A549 treated with AZD2906 at 1 μM for 4 hours (cell line): ENCODE results near the gene BBS9. TPM values are rescaled to one million over a fixed set of nuclear protein-coding genes. Genes with fewer than 3 reads are reported as not detected.

Source experiments
- total RNA-seq: library from RNA; stranded (reverse); fragments of 200-300 nt; extraction: Qiagen RNA extraction; gene quantifications from 5 replicates; pipeline ENCODE4 v1.2.3, GENCODE V29; 2022

BBS9 gene
- total RNA-seq = 2.6 to 3.9 TPM (median 2.7 TPM) in 5 replicates

GRCh38 chr7:33128990-33129805 is at the start of gene BBS9:
BBS9 (plus strand) TSS chr7:33129564; CDS start chr7:33146253, 16,689 bp downstream.

DNA sequence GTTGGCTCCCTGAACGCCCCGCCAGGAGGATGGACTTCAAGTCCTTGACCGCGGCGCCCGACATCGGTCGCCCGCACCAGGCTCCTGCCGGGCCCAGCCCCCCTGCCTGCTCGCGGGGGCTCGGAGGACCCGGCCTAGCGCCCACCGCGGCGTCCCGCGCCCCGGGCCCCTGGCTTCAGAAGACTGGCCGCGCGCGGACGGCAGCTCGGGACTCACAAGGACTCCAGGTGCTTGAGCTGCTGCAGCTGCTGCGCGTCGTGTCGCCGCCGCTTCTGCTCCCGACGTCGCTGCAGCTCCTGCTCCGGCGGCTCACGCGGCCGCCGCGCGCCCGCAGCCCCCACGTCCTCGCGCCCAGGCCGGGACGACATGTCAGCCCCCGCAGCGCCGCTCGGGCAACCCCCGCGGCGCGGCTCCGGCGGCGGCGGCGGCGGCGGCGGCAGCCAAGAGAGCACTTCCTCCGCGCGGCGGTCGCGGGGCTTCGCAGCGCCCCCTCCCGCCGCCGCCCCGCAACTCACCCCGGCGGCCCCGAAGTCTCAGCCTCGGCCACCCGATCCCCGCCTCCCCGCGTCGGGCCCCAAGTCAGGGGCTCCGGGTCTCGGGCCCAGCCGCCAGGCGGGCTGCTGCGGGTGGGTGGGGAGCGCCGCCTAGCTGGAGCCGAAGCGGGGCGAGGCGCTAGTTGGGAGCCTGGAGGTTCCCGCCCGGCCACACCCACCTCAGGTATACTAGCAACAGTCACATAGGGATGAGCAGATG is 20.2 kb upstream of the BBS9 start, which contains the start of gene RP9:
RP9 (minus strand) TSS at position 400 of the 753 bp plus-strand sequence; CDS start at position 368, 32 bp downstream.

Other genes with a start within 250 kb of the BBS9 start
- gene KBTBD2, start 237.8 kb upstream of the BBS9 start, total RNA-seq = 21.4 to 26.4 TPM (median 24.1 TPM) in 5 replicates
- 71.4 to 143 TPM (median 85.5 TPM) in 5 replicates for gene FKBP9, start 172.1 kb upstream of the BBS9 start, total RNA-seq
- 32.1 to 40.3 TPM (median 33.2 TPM) in 5 replicates for gene NT5C3A, start 66.8 kb upstream of the BBS9 start, total RNA-seq
- 27.1 to 34.2 TPM (median 32.2 TPM) in 5 replicates for gene RP9, start 20.2 kb upstream of the BBS9 start, total RNA-seq